K562 (cell line): ENCODE data around the gene ATXN7. TPM values are rescaled to one million over a fixed set of nuclear protein-coding genes. Genes with fewer than 3 reads are reported as not detected.

Experiments
- ATAC-seq: fragments of 200-7000 bp; cut with Tn5 transposase; 3 replicates; pipeline ENCODE4 v1.9.1; 2020; ENCODE audit warnings: moderate library complexity
- BruUV-seq: library from RNA; stranded (reverse); fragments of 400-500 nt; replicated peaks from 2 replicates; lab custom pipeline; 2021; lab: Mats Ljungman, UMichigan
- CTCF ChIA-PET: fragments of 300-600 bp; formaldehyde crosslinking; extraction: SDS; loops from one replicate; lab custom pipeline; 2021; ENCODE audit warnings: low intra/inter-chr PET ratio; lab: Yijun Ruan, JAX
- POLR2A ChIA-PET: fragments of 300-600, 350-650 bp; sonication (Branson Sonifier 250); formaldehyde crosslinking; extraction: SDS; loops from one replicate; lab custom pipeline; 2021; ENCODE audit warnings: antibody characterized with exemption, inconsistent platforms; lab: Yijun Ruan, JAX
- DNase-seq, 4 experiments: peaks; one replicate each; pipeline versions ENCODE4 v3.0.0 to v3.0.0-alpha.2; 2011 to 2018; ENCODE audit warnings: low spot score in 3 of 4, mixed read lengths in 3 of 4; ENCODE audit errors: extremely low read depth in 1 of 4
- FAIRE-seq: peaks from 2 replicates; lab custom pipeline; 2011; peaks lifted over from hg19 to GRCh38; lab: Jason Lieb, UNC
- H2AFZ ChIP-seq: 2 replicates; pipeline ENCODE4 v1.6.0; 2011; ENCODE audit warnings: low read depth, low read length, control low read depth, inconsistent platforms
- H3K27ac ChIP-seq: fragments of 200-600 bp; 3 replicates; pipeline ENCODE4 v1.8.0; 2011; ENCODE audit warnings: low read depth, mild to moderate bottlenecking, control low read depth, inconsistent platforms, low read length, moderate library complexity, mixed read lengths; ENCODE audit errors: extremely low read depth
- H3K27me3 ChIP-seq, 2 experiments: fragments of 300-600 bp in 1 of 2; 2 replicates in 1 of 2; 3 replicates in 1 of 2; pipeline versions ENCODE4 v1.6.0 to v1.8.0; 2011; ENCODE audit warnings: inconsistent platforms in 2 of 2, low read length in 2 of 2, mild to moderate bottlenecking in 1 of 2, mixed read lengths in 1 of 2, moderate library complexity in 1 of 2; ENCODE audit not compliant: control insufficient read depth in 2 of 2, insufficient read depth in 2 of 2
- H3K36me3 ChIP-seq: fragments of 300-600 bp; 3 replicates; pipeline ENCODE4 v1.8.0; 2011; ENCODE audit warnings: mild to moderate bottlenecking, low read length, inconsistent platforms; ENCODE audit not compliant: control insufficient read depth, insufficient read depth
- H3K4me1 ChIP-seq, 2 experiments: fragments of 200-600 bp in 1 of 2; replicated peaks in 1 of 2; 2 replicates in 1 of 2; 3 replicates in 1 of 2; pipeline versions ENCODE4 v1.5.1 to v1.8.0; 2011; ENCODE audit warnings: inconsistent platforms in 2 of 2, low read length in 2 of 2, mild to moderate bottlenecking in 1 of 2, mixed read lengths in 1 of 2, moderate library complexity in 1 of 2; ENCODE audit not compliant: control insufficient read depth in 2 of 2, insufficient read depth in 2 of 2
- H3K4me2 ChIP-seq: 2 replicates; pipeline ENCODE4 v1.6.1; 2011; ENCODE audit warnings: low read length, control low read depth, inconsistent platforms, mixed read lengths; ENCODE audit not compliant: insufficient read depth
- H3K4me3 ChIP-seq: fragments of 200-600 bp; sonication (generic), shearing (Covaris generic); 2 replicates; pipeline ENCODE4 v1.5.1; 2016; ENCODE audit warnings: control low read depth, inconsistent platforms
- H3K79me2 ChIP-seq: fragments of 200-600 bp; 3 replicates; pipeline ENCODE4 v1.8.0; 2011; ENCODE audit warnings: low read length, inconsistent platforms; ENCODE audit not compliant: control insufficient read depth, insufficient read depth
- H3K9ac ChIP-seq, 2 experiments: 2 replicates each; pipeline versions ENCODE4 v1.6.0 to v1.6.1; 2011; ENCODE audit warnings: low read depth in 2 of 2, low read length in 2 of 2, control low read depth in 1 of 2, inconsistent platforms in 1 of 2, mild to moderate bottlenecking in 1 of 2, mixed read lengths in 1 of 2; ENCODE audit not compliant: insufficient read depth in 1 of 2
- H3K9me1 ChIP-seq: one replicate; pipeline ENCODE4 v1.6.0; 2011; ENCODE audit warnings: inconsistent platforms, mild to moderate bottlenecking, low read length, moderate library complexity; ENCODE audit not compliant: control insufficient read depth, insufficient read depth
- H3K9me3 ChIP-seq: replicated peaks from 2 replicates; pipeline ENCODE4 v1.5.1; 2011; ENCODE audit warnings: low read depth, low read length, inconsistent platforms; ENCODE audit not compliant: control insufficient read depth, insufficient read depth
- H4K20me1 ChIP-seq: replicated peaks from 2 replicates; pipeline ENCODE4 v1.6.1; 2011; ENCODE audit warnings: low read length, inconsistent platforms, mixed read lengths; ENCODE audit not compliant: control insufficient read depth, insufficient read depth
- ATF1 ChIP-seq, 2 experiments: fragments of 450-650 bp in 1 of 2; IDR thresholded peaks; 2 replicates each; pipeline ENCODE4 v1.6.1; 2016; ENCODE audit warnings: missing compliant biosample characterization in 1 of 2, missing genetic modification characterization in 1 of 2
- ETV1 ChIP-seq: fragments of 450-650 bp; conservative IDR thresholded peaks from 2 replicates; pipeline ENCODE4 v1.6.1; 2016; ENCODE audit warnings: missing genetic modification characterization, control low read depth, low read depth, missing compliant biosample characterization
- ID3 ChIP-seq, 2 experiments: fragments of 250-450 bp in 1 of 2; fragments of 450-650 bp in 1 of 2; sonication (Bioruptor Pico) in 1 of 2; IDR thresholded peaks; 2 replicates each; pipeline versions ENCODE4 v1.6.1 to v1.8.0; 2016 to 2021; ENCODE audit warnings: mild to moderate bottlenecking in 2 of 2, moderate library complexity in 2 of 2, missing compliant biosample characterization in 1 of 2, missing genetic modification characterization in 1 of 2
- JUND ChIP-seq, 2 experiments: IDR thresholded peaks; 2 replicates in 1 of 2; 3 replicates in 1 of 2; pipeline ENCODE4 v1.6.1; 2011; ENCODE audit warnings: borderline replicate concordance in 2 of 2, low read depth in 2 of 2, low read length in 2 of 2, improper control_type of control experiment in 1 of 2, missing biosample characterization in 1 of 2, missing genetic modification characterization in 1 of 2, missing genetic modification reagents in 1 of 2
- PHF8 ChIP-seq: fragments of 200-600 bp; sonication (generic); IDR thresholded peaks from 2 replicates; pipeline ENCODE4 v1.6.1; 2012; ENCODE audit warnings: mixed run types, mild to moderate bottlenecking, inconsistent platforms, low read length, moderate library complexity, borderline replicate concordance
- PTRF ChIP-seq: fragments of 450-650 bp; IDR thresholded peaks from 2 replicates; pipeline ENCODE4 v1.6.1; 2016; ENCODE audit warnings: mild to moderate bottlenecking, missing genetic modification characterization, missing compliant biosample characterization
- SIN3B ChIP-seq: fragments of 450-650 bp; IDR thresholded peaks from 2 replicates; pipeline ENCODE4 v1.6.1; 2017; ENCODE audit warnings: low read depth, mild to moderate bottlenecking, moderate library complexity
- SREBF2 ChIP-seq: sonication (generic); formaldehyde crosslinking; IDR thresholded peaks from 2 replicates; pipeline ENCODE4 v1.4.0; 2020; ENCODE audit warnings: mild to moderate bottlenecking, missing genetic modification reagents
- TGIF2 ChIP-seq: sonication (generic); formaldehyde crosslinking; IDR thresholded peaks from 2 replicates; pipeline ENCODE4 v1.8.1; 2022; ENCODE audit warnings: mild to moderate bottlenecking, missing genetic modification reagents, moderate library complexity
- ZNF24 ChIP-seq: fragments of 450-650 bp; IDR thresholded peaks from 2 replicates; pipeline ENCODE4 v1.6.1; 2016
- ZNF347 ChIP-seq: fragments of 450-650 bp; formaldehyde crosslinking; IDR thresholded peaks from 2 replicates; pipeline ENCODE4 v1.4.0; 2020; ENCODE audit warnings: low read depth, mild to moderate bottlenecking, moderate library complexity
- ZNF41 ChIP-seq: fragments of 250-450 bp; sonication (Bioruptor Pico); conservative IDR thresholded peaks from 2 replicates; pipeline ENCODE4 v1.4.0; 2020; ENCODE audit warnings: mild to moderate bottlenecking
- WGBS: fragments of 100-300 bp; shearing (Covaris generic); methylation state at CpG from one replicate; pipeline ENCODE4 v1.1.6; 2016; ENCODE audit warnings: low coverage, mixed read lengths; ENCODE audit not compliant: insufficient coverage; ENCODE audit errors: missing lambda C conversion rate; 5-methylcytosine and 5-hydroxymethylcytosine counted together
- in situ Hi-C: fragments of 300-500 bp; cut with MboI; formaldehyde crosslinking; loops from 4 replicates; pipeline ENCODE4 v1.15.0; 2018; ENCODE audit warnings: inconsistent platforms, mixed read lengths
- intact Hi-C: fragments of 100-400 bp; cut with micrococcal nuclease; formaldehyde crosslinking; loops from 2 replicates; pipeline ENCODE4 v1.14.2; 2022
- polyA plus RNA-seq, 8 experiments: library from polyadenylated mRNA; depleted of rRNA in 4 of 8; stranded (reverse) in 5 of 8; unstranded in 3 of 8; fragments of >200 nt; fragmentation: Nextera tagmentation in 2 of 8; fragmentation: Illumina TruSeq in 1 of 8; extraction: Ambion mirVana in 2 of 8; extraction: Trizol in 1 of 8; gene quantifications; 2 replicates each; pipeline versions ENCODE4 v1.2.1 to v1.2.3, GENCODE V29; 2011 to 2014; ENCODE audit warnings: inconsistent platforms in 1 of 8, missing spikeins in 1 of 8
- total RNA-seq, 7 experiments: library from RNA; depleted of rRNA in 6 of 7; stranded (reverse); fragments of >200 nt in 6 of 7; fragmentation: Illumina TruSeq in 2 of 7; extraction: Trizol in 2 of 7; gene quantifications; 2 replicates each; pipeline versions ENCODE4 v1.2.1 to v1.2.3, GENCODE V29; 2011 to 2021; ENCODE audit warnings: low replicate concordance in 1 of 7
- TF ChIP-seq, protein P1 (sequence below): fragments of 450-650 bp; IDR thresholded peaks from 2 replicates; pipeline ENCODE4 v1.6.1; 2017; ENCODE audit warnings: mild to moderate bottlenecking, moderate library complexity
- TF ChIP-seq, protein P2 (sequence below): sonication (generic); formaldehyde crosslinking; IDR thresholded peaks from 2 replicates; pipeline ENCODE4 v1.8.0; 2022; ENCODE audit warnings: missing genetic modification reagents, mild to moderate bottlenecking, moderate library complexity, borderline replicate concordance
- TF ChIP-seq, protein P3 (sequence below), 2 experiments: fragments of 450-650 bp in 1 of 2; IDR thresholded peaks; 2 replicates each; pipeline ENCODE4 v1.6.1; 2011 to 2017; ENCODE audit warnings: low read depth in 2 of 2, antibody characterized with exemption in 1 of 2, borderline replicate concordance in 1 of 2, low read length in 1 of 2, mild to moderate bottlenecking in 1 of 2, mixed read lengths in 1 of 2; ENCODE audit not compliant: control insufficient read depth in 1 of 2

ATXN7 gene
- total and polyA plus RNA-seq, 9 of the 15 experiments (the other 6 are each of a cell fraction or from before 2014, with no cell fraction given): 0.41 to 9.2 (median 6.7) TPM

DNA sequence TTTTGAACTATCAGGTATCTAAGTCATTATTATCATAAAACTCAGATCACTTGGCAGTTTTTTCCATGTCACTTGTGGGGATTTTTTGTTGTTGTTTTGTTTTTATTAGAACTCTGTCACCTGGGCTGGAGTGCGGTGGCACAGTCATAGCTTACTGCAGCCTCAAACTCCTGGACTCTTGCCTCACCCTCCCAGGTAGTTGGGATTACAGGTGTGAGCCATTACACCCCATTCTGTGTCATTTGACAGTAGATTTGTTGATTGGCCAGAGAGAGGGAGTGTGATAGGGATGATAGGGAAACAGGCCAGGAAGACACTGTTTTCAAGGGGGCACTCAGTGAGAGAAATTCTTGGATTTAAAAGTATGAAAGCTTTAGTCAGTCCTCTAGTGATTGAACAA lies 103.2 kb downstream of the ATXN7 start:
- FAIRE-seq: no peak
- WGBS: 80% methylated on average over 1 of the region's 1 CpG
- no peak overlapping the region for H3K4me3 ChIP-seq

More for the DNA sequence above, 103.2 kb downstream of the ATXN7 start:
- H3K9me1 ChIP-seq: peaks cover 3% of the 10 kb centered on the region
- intact Hi-C loops (loop anchor here (10.0 kb wide), 1 partner anchor 102 kb away; the partner anchor contains the start of genes ATXN7 and THOC7), in situ Hi-C loops (no loop called here)
- no peaks in the 10 kb centered on the region for H4K20me1 ChIP-seq
- H3K4me2 ChIP-seq: no peak overlapping the region
- POLR2A ChIA-PET: interaction anchor here (1.7 kb wide), 1 partner anchor 11 kb away, joined by 7 read pairs; no protein-coding TSS in a partner anchor
- peaks cover 52% of the 10 kb centered on the region for H3K79me2 ChIP-seq
- no TSS peak for BruUV-seq
- peaks cover 7 to 40% of the 10 kb centered on the region in 2 experiments; a peak in 4 of 5 replicates for H3K4me1 ChIP-seq
- H3K27me3 ChIP-seq: no peaks in the 10 kb centered on the region
- TF ChIP-seq ZNF24 (no peak), ZNF347 (CRISPR knock-in tag) (no peak), ZNF41 (CRISPR knock-in tag) (no peak), PTRF (tag) (no peak), PHF8 (no peak), SIN3B (no peak), JUND (IDR thresholded peaks at IDR 0.05; ENCODE audit: borderline replicate concordance, low read depth, low read length) (no peak), JUND (tag; IDR thresholded peaks at IDR 0.05; ENCODE audit: borderline replicate concordance, low read depth, low read length) (no peak), SREBF2 (no peak), TGIF2 (CRISPR knock-in tag) (no peak), ID3 (CRISPR knock-in tag; IDR thresholded peaks at IDR 0.05) (no peak), ID3 (tag; IDR thresholded peaks at IDR 0.05) (no peak), ATF1 (CRISPR knock-in tag; IDR thresholded peaks at IDR 0.05) (no peak), ATF1 (tag; IDR thresholded peaks at IDR 0.05) (no peak), ETV1 (tag) (no peak)
- TF ChIP-seq, protein P1, sequence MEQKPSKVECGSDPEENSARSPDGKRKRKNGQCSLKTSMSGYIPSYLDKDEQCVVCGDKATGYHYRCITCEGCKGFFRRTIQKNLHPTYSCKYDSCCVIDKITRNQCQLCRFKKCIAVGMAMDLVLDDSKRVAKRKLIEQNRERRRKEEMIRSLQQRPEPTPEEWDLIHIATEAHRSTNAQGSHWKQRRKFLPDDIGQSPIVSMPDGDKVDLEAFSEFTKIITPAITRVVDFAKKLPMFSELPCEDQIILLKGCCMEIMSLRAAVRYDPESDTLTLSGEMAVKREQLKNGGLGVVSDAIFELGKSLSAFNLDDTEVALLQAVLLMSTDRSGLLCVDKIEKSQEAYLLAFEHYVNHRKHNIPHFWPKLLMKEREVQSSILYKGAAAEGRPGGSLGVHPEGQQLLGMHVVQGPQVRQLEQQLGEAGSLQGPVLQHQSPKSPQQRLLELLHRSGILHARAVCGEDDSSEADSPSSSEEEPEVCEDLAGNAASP: no peak
- TF ChIP-seq, protein P2, sequence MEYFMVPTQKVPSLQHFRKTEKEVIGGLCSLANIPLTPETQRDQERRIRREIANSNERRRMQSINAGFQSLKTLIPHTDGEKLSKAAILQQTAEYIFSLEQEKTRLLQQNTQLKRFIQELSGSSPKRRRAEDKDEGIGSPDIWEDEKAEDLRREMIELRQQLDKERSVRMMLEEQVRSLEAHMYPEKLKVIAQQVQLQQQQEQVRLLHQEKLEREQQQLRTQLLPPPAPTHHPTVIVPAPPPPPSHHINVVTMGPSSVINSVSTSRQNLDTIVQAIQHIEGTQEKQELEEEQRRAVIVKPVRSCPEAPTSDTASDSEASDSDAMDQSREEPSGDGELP (CRISPR knock-in tag): no peak
- TF ChIP-seq, protein P3, sequence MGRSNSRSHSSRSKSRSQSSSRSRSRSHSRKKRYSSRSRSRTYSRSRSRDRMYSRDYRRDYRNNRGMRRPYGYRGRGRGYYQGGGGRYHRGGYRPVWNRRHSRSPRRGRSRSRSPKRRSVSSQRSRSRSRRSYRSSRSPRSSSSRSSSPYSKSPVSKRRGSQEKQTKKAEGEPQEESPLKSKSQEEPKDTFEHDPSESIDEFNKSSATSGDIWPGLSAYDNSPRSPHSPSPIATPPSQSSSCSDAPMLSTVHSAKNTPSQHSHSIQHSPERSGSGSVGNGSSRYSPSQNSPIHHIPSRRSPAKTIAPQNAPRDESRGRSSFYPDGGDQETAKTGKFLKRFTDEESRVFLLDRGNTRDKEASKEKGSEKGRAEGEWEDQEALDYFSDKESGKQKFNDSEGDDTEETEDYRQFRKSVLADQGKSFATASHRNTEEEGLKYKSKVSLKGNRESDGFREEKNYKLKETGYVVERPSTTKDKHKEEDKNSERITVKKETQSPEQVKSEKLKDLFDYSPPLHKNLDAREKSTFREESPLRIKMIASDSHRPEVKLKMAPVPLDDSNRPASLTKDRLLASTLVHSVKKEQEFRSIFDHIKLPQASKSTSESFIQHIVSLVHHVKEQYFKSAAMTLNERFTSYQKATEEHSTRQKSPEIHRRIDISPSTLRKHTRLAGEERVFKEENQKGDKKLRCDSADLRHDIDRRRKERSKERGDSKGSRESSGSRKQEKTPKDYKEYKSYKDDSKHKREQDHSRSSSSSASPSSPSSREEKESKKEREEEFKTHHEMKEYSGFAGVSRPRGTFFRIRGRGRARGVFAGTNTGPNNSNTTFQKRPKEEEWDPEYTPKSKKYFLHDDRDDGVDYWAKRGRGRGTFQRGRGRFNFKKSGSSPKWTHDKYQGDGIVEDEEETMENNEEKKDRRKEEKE (IDR thresholded peaks at IDR 0.05; ENCODE audit: borderline replicate concordance in 1 of 2, control insufficient read depth in 1 of 2, low read depth in 2 of 2, low read length in 1 of 2): no peak
- H2AFZ ChIP-seq: no peak overlapping the region
- ATAC-seq (no peak), DNase-seq (no peak)
- CTCF ChIA-PET: no interaction called here
- H3K27ac ChIP-seq: no peak overlapping the region
- H3K9me3 ChIP-seq: no peaks in the 10 kb centered on the region
- H3K9ac ChIP-seq: no peak overlapping the region; a peak in 1 of 4 replicates
- H3K36me3 ChIP-seq: 0 out of 3 replicates have a peak, but pooled peaks cover 8% of the 10 kb centered on the region
